LHCN-M2 (cell line): Measurements from ENCODE around the gene AGT. TPM values are rescaled to one million over a fixed set of nuclear protein-coding genes. Genes with fewer than 3 reads are reported as not detected.
"Not testable (repeated sequence)": the region's sequence is repeated elsewhere in the genome, so short reads cannot be mapped to it uniquely, and the experiment has no call there.

Source experiments
- DNase-seq: peaks from one replicate; pipeline ENCODE4 v3.0.0-alpha.2; 2012; ENCODE audit warnings: low read depth
- total RNA-seq: library from RNA; depleted of rRNA; stranded (reverse); fragments of >200 nt; gene quantifications from 2 replicates; pipeline ENCODE4 v1.2.3, GENCODE V29; 2014

Gene AGT
- total RNA-seq, 1 experiment from 2014 or later: 1.4 TPM

DNA sequence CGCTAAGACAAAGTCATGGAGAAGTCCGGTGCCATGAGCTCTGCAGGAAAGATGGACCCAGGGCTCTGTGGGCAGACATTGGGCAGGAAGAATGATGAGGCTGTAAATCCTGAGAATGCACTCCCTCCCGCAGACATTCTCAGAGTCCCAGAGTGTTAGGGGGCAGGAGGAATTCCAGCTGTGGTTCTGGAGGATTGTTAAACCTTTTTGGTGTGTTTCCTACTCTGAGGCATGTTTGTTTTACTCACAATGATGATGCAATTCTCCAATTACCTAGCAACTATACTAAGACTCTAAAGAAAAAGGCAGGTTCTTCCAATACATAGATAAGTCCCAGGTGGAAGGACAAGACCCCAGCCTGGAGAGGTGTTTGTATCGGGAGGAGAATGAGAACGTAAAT is 30.5 kb upstream of the AGT start:
- peak; percentile 9 for DNase-seq

GRCh38 chr1:230743899-230744298 is 30.0 kb upstream of the AGT start:
- no peak for DNase-seq

GRCh38 chr1:230739564-230740290 is 25.8 kb upstream of the AGT start:
- no peak for DNase-seq

DNA sequence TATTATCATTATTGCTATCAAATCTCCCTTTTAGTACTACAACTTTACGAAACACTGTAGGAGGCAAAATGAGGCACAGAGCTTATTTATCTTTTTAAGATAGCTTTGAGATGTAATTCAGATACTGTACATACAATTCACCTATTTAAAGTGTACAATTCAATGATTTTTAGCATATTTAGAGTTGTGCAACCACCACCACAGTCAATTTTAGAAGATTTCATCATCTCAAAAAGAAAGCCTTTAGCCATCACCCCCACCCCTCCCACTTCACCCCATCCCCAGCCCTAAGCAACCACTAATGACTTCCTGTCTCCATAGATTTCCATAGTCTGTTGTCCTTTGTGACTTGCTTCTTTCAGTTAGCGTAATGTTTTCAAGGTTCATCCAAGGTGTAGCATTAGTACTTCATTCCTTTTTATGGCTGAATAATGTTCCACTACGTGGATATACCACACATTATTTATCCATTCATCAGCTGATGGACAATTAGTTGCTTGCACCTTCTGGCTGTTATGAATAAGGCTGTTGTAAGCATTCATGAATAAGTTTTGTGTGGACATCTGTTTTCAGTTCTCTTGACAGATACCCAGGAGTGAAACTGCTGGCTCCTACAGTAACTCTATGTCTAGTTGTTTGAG is 23.8 kb upstream of the AGT start:
- no peak for DNase-seq

GRCh38 chr1:230735447-230735846 is 21.5 kb upstream of the AGT start:
- no peak for DNase-seq

DNA sequence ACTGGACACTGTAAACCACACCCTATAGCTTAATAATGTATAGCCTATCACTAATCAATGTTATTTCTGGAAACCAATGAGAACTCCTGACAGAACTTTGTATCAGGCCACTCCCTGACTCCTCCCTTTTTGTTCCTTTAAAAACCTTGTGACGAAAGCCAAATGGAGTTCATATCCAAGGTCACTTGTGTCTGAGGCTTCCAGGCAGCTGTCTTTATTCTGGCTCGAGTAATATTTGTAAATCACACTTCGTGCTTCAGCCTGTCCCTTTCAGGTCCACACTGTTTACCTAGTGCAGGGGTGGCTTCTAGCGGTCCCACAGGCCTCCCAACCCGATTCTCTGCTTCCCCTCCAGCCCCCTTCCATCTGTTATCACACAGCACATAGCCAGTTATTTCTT is 17.1 kb upstream of the AGT start:
- DNase-seq: no peak

DNA sequence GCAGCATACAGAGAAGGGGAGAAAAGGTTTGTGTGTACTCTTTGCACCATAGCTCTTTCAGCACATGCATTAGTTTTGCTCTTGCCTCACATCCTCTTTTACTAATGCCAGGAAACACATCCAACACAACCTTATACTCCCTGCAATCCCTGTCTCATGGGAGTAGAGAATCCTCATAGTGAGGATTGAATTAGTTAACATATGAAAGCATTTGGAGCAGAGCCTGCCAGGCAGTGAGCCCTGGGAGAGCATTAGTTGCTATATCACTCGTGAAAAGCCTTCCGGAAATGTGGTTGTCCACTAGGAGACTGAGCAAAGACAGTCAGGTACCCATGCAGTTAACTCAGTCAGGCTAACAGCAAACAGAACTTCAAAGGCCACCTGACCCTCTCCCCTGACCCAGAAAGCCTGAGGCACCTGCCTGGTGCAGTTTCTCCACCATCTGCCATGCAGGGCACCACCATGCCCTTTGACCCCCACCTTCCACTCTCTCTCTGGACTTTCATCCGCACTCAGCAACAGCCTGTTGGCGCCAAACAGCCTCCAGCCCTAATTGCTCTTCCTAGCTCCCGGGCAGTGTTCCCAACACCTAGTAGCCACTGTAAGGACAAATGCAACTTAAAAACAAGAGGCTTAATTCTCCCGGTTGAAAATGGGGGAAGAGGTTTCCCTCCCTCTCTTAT is 14.9 kb upstream of the AGT start:
- no peak for DNase-seq

DNA sequence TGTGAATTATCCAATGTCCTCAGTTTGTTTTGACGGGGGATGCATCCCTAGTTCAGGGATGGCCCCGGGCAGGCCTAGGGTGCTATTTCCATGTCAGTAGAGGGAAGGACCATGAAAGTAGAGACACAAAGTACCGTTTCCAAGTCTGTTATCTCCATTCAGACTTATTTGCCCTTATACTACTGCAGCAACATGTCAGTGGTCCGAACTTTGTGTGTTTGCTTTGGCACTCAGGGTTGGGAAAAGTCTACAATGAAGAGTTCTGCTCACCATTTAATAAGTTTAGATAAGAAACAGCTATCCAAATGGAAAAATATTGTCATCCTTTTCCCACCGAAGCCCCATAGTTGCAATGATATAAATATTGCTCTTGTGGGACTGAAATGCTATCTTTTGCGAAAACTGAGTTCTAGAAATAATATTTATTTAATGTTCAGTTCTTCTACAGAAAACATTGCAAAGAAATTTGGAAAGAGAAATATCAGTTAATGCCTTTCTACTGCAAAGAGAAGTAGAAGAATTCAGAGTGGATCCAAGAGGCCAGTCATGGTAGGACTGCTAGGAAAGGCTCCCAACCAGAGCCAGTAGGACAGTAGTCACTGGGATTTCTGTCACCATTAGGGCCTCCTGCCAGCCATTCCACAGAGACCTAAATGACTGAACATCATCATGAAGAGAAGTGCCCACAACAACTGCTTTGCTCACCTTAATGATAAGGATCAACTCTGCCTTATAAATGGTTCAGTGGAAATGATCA is 11.5 kb upstream of the AGT start:
- no peak for DNase-seq

DNA sequence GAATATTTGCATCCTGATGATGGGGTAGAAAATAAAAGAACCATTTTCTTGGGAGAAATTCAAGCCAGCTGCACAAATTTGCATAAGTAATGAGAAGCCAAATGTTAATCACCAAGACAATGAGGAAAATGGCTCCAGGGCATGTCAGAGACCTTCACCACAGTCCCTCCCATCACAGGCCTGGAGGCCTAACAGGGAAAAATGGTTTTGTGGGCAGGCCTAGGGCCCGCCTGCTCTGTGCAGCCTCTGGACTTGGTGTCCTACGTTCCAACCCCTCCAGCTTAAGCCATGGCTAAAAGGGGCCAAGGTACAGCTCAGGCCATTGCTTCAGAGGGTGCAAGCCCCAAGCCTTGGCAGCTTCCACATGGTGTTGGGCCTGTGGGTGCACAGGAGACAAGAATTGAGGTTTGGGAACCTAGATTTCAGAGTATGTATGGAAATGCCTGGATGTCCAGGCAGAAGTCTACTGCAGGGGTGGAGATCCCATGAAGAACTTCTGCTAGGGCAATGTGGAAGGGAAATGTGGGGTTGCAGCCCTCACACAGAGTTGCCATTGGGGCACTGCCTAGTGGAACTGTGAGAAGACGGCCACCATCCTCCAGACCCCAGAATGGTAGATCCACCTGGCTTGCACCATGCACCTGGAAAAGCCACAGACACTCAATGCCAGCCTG is 8.1 kb upstream of the AGT start:
- DNase-seq: not testable (repeated sequence)

DNA sequence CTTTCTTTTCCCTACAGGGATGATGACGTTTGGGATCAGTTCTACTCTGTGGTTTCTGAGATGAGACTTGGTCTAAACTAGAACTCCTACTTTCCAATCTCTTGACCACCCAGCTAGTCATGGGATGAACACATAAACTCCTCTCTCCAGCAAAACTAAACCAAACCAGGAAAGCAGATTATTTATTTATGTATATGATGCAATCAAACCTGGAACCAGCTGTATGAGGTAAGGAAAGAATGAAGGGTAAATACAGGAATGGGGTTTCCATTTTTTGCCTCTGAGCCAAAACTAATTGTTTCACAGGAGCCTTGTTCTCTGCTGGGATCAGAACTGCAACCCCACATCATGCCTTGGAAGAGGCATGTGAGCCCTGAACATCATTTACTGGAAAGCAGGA is 3.3 kb upstream of the AGT start:
- no peak for DNase-seq

DNA sequence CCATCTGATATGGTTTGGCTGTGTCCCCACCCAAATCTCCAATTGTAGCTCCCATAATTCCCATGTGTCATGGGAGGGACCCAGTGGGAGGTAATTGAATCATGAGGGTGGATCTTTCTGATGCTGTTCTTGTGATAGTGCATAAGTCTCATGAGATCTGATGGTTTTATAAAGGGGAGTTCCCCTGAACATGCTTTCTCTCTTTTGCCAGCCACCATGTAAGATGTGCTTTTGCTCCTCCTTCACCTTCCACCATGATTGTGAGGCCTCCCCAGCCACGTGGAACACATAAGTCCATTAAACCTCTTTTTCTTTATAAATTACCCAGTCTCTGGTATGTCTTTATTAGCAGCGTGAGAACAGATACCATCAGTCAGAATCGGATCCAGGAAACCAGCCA is 2.5 kb upstream of the AGT start:
- not testable (repeated sequence) for DNase-seq

GRCh38 chr1:230715510-230715909 is 1.6 kb upstream of the AGT start:
- no peak for DNase-seq

DNA sequence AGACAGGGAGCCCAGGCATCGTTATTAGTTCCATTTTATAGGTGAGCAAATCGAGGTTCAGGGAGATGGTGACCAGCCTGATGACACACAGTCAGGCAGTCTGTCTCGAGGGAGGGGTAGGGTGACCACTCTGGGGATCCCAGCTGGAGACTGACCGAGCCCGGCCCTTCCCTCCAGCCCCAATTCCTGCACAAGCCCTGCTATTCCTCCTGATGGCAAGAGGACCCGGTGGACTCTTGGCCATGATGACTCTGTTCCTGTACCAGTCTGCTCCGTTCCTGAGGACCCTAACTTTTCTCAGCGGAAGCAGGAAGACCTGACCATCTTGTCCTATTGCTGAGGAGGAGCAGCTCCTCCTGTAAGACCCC is 391 bp downstream of the AGT start:
- no peak for DNase-seq

- no peak for DNase-seq
These were observed 784 bp downstream of the AGT start for GRCh38 chr1:230713138-230713537.

DNA sequence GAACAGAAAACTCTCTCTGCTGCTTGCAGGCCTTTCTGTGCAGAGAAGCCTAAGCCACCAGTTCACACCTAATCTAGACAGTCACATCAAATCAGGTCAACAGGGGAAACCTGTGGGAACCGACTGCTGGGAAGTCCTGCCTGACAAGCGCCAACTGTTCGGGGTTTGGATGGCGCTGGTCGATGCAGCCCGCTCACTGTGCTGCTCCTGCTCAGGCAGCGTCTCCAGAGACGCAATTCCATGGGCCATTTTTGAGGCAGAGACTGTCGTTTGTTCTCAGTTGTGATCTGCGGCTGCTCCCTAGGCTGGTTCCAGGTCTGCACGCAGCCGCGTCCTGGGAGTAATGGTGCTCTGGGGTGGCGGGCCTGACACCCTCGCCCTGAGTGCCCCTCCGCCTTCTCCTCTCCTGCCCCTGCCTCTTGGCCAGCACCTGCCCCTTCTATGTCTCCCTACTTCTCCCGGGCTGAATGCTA is 1.4 kb downstream of the AGT start:
- no peak for DNase-seq

- no peak for DNase-seq
These were observed 2.7 kb downstream of the AGT start for GRCh38 chr1:230711245-230711644.

DNA sequence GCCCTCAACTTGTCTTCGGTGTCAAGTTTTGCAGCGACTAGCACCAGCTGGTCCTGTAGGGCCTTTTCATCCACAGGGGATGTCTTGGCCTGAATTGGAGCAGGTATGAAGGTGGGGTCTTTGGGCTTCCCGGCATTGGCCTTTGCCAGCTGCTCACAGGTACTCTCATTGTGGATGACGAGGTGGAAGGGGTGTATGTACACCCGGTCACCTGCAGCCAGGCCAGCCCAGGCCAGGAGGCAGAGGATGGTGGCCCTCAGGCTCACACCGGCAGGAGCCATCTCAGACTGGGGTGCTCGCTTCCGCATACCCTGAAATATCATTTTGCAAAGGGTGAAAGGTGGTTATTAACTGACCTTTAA is 3.4 kb downstream of the AGT start:
- no peak for DNase-seq

DNA sequence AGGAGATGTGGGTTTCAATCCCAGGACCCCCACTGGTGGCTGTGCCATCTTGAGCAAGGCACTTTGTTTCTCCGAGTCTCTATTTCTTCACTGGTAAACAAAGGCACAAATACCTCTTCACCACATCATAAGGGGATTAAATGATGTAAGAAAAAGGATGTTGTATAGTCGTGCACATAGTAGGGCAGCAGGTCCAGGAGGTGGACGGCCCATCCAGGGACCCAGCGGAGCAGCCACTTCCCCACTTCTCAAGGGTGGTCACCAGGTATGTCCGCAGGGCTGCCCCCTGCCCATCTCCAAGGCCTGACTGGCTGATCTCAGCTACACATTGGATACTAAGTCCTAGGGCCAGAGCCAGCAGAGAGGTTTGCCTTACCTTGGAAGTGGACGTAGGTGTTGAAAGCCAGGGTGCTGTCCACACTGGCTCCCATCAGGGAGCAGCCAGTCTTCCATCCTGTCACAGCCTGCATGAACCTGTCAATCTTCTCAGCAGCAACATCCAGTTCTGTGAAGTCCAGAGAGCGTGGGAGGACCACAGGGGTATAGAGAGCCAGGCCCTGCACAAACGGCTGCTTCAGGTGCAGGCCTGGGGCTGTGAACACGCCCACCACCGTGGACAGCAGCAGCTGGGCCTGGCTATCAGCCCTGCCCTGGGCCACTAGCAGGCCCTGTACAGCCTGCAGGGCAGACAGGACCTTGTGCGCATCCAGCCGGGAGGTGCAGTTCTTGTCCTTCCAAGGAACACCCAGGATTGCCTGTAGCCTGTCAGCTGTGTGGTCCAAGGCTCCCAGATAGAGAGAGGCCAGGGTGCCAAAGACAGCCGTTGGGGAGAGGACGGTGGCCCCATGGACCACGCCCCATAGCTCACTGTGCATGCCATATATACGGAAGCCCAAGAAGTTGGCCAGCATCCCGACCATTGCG is 4.0 kb downstream of the AGT start:
- no peak for DNase-seq

DNA sequence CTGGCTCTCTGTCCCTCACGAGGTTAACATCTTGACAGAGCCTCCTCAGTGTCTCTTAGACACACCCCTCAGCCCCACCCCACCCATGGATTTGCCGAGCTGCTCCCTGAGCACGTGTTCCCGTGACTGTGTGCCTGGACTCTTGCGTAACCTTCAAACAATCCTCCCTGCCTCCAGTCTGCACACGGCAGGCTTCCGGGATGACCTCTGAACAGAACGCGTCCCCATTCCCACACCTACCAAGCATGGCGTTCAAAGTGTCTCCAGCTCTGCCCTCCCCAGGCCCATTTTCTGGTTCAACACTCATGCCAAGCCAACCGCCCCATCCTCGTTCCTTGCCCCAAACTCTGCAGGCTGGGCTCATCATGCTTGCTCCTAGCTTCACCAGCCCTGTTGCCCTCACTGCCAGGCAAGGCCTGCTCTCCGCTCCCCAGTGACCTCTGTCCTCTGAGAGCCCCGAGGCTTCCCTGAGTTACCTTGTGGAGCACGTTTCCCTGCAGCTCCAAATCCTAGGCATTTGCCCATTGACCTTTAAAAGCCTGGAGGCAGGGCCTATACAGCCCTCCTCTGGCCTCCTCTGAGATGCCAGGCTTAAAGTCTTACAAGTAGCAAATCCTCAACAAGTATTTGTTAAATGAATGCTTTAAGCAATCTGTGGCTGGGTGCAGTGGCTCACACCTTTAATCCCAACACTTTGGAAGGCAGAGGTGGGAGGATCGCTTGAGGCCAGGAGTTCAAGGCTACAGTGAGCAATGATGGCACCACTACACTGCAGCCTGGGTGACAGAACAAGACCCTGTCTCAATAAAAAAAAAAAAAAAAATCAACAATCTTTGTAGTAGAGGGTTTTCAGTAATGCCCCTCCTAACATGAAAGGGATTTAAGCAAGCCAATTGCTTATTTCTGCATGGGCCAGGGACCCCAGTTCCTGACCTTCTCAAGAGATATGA is 5.0 kb downstream of the AGT start:
- no peak for DNase-seq
